Motor neuron (in vitro differentiated cells): ENCODE measurements around the gene DCDC1. TPM values are rescaled to one million over a fixed set of nuclear protein-coding genes. Genes with fewer than 3 reads are reported as not detected.

Experiments used
- ATAC-seq, 8 experiments: fragments of 200-7000 bp; cut with Tn5 transposase; replicated peaks in 6 of 8; 2 replicates each; pipeline ENCODE4 v1.8.0; 2021; ENCODE audit warnings: mild to moderate bottlenecking in 8 of 8, moderate library complexity in 8 of 8
- H3K27ac ChIP-seq, 2 donors: fragments of 250-450 bp; sonication (Bioruptor Pico); 2 replicates each; pipeline ENCODE4 v1.9.0; 2021; ENCODE audit warnings: antibody characterized with exemption in 2 of 2, mild to moderate bottlenecking in 2 of 2, moderate library complexity in 1 of 2
- H3K4me1 ChIP-seq, 2 donors: fragments of 250-450 bp; sonication (Bioruptor Pico); replicated peaks in 1 of 2; 2 replicates each; pipeline ENCODE4 v1.6.1; 2021; ENCODE audit warnings: antibody characterized with exemption in 2 of 2, mild to moderate bottlenecking in 2 of 2, moderate library complexity in 1 of 2
- H3K4me3 ChIP-seq, 5 donors: fragments of 250-450 bp; sonication (Bioruptor Pico); 2 replicates each; pipeline ENCODE4 v1.9.0; 2021; ENCODE audit warnings: antibody characterized with exemption in 5 of 5, mild to moderate bottlenecking in 5 of 5, moderate library complexity in 4 of 5
- WGBS, 10 experiments: fragments of 450-650 bp; shearing (Covaris generic); methylation state at CpG; one replicate each; pipeline ENCODE4 v1.0.0; 2022; 5-methylcytosine and 5-hydroxymethylcytosine counted together
- in situ Hi-C, 9 experiments: fragments of 400-800 bp; cut with MboI; loops; one replicate each; pipeline ENCODE4 v1.15.0; 2021; ENCODE audit warnings: low sequenced_read_pairs in 9 of 9, low pct_unique_long_range_greater_than_20kb in 2 of 9; ENCODE audit not compliant: unreplicated experiment in 9 of 9
- total RNA-seq, 8 experiments: library from RNA; unstranded; fragments of 300-600 nt; gene quantifications; 2 replicates each; pipeline versions ENCODE4 v1.2.3 to v1.2.4, GENCODE V29; 2022

The DCDC1 gene
- total RNA-seq, 8 experiments from 2014 or later, result 0.25 to 14.6 (median 1.9) TPM

DNA sequence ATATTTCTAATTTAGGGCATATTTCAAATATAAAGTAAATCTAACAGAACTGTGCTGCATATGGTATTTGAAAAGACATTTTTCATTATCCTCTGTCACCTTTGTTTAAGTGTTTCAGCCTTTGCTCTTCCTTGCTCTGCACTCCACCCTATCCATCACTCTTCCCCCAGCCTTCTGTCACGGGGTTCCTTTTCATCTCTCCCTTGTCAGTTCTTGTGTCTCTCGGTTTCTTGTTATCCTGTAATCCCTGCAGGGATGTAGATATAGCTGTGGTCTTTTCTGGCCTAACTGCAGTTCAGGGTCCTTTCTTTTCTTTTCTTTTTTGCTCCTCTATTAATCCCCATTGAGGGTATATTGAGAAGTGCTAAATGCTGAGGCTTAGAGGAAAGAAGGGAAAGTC is 261.9 kb downstream of the DCDC1 start:
- no peak overlapping the region for H3K27ac ChIP-seq
- peaks cover 10 to 26% of the 10 kb centered on the region in 2 donors for H3K4me1 ChIP-seq
- ATAC-seq, result peak in 5 of 8 experiments; percentile 30 to 69 (median 38)
- in situ Hi-C loops, result loop anchor here in 3 of 9 experiments (25.0 kb wide), 4 partner anchors 105 to 1180 kb away; no protein-coding TSS in a partner anchor
- WGBS, 10 experiments, result 0 to 67% (median 11%) methylated on average over 1 to 2 of the region's 2 CpGs
- H3K4me3 ChIP-seq, result no peak overlapping the region

DNA sequence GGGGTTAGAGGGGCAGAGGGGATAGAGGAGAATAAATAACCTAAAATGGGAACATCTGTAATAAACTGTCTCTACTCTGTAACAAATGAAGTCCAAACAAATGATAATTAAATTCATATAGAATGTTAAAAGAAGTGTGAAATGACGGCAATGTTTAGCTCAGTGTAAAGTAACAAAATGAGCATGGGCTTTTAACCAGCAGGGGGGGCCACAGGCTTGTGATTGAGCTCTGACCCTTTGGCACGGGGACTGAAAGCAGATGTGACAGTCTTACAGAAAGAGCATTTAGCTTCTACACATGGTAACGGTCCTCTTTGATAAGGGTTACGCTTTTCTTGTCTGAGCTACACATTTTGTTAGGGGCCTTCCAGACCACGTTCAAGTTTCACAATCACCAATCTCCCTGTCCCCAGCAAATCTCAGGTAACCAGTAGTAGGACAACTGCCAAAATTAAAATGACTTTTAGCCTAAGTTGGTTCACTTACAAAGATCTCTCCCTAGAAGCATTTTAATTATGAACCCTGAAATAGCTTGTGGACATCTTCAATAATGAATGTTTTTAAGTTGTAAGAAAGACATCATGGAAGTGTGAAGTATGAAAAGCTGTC is 262.5 kb downstream of the DCDC1 start:
- ATAC-seq, result peak; percentile 86 to 95 (median 90)
- Histone ChIP-seq H3K4me1 (peaks cover 10 to 26% of the 10 kb centered on the region in 2 donors), H3K27ac (no peak overlapping the region), H3K4me3 (no peak overlapping the region)
- in situ Hi-C loops, result loop anchor here in 3 of 9 experiments (25.0 kb wide), 4 partner anchors 105 to 1180 kb away; no protein-coding TSS in a partner anchor
- WGBS, 10 experiments, result 0 to 13% (median 0%) methylated on average over 1 to 5 of the region's 5 CpGs; no CpG with 5 or more reads in 1 of the 10 experiments

DNA sequence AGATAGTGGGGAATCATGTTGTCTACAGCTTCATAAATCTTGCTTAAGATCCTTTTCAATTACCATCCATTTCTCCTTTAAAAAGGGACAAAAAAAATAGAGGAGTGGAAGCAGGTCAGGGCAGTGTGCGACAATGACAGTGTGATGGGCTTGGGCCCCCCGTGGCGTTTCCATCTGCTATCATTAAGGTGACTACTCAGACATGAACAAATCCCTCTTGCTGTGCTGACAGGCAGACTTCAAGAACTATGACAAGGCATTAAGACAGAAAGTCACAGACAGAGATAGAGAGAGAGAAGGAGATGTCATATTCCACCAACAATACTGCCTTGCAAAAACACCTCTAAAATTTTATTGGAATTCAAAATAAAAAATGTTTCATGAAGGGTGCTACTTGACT is 263.2 kb downstream of the DCDC1 start:
- in situ Hi-C loops, result loop anchor here in 3 of 9 experiments (25.0 kb wide), 4 partner anchors 106 to 1181 kb away; no protein-coding TSS in a partner anchor
- ATAC-seq, result peak in 3 of 8 experiments; percentile 33 to 48 (median 34)
- H3K4me1 ChIP-seq, result peaks cover 10 to 26% of the 10 kb centered on the region in 2 donors
- H3K4me3 ChIP-seq, result no peak overlapping the region
- WGBS, 10 experiments, result 0 to 17% (median 4%) methylated on average over 2 to 3 of the region's 3 CpGs; no CpG with 5 or more reads in 1 of the 10 experiments
- H3K27ac ChIP-seq, result no peak overlapping the region

DNA sequence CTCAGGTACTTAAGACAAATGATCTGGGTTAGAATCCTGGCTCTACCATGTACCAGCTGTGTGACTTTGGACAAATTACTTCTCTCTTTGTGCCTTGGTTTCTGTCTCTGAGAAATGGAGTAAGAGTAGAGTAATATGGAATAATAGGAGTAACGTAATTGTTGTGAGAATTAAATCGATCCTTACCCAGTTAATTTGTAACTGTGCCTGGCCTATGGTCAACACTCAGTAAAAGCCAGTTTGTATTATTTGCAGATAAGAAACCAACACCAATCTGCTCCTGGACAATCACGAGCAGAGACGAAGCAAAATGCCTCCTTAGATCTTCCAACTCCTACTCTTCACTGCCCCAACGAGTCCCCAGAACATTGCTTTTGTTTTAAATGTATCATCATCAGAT is 266.7 kb downstream of the DCDC1 start:
- WGBS, 10 experiments, result 35 to 100% (median 82%) methylated on average over 1 to 5 of the region's 5 CpGs
- in situ Hi-C loops, result loop anchor here in 3 of 9 experiments (25.0 kb wide), 4 partner anchors 109 to 1184 kb away; no protein-coding TSS in a partner anchor
- no peak overlapping the region for H3K27ac ChIP-seq
- no peak overlapping the region for H3K4me3 ChIP-seq
- no peak for ATAC-seq
- peaks cover 7 to 23% of the 10 kb centered on the region in 2 donors for H3K4me1 ChIP-seq

DNA sequence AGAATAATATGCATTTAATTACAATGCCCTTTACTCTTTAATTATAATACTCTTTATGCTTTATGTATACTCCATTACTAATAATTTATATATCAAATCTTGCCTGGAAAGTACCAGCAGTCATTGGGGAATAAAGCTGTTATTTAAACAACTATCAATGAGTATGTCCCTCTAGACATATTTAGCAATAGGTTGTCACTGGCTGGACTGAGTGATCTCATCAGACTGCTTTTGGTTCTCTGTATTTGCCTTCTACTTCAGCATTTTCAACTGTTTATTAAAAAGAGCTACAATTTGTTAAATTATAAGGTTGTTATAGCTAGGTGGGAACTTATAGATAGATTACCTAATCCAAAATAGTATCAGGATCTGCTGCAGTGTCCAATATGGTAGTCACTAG is 267.2 kb downstream of the DCDC1 start:
- in situ Hi-C loops, result loop anchor here in 3 of 9 experiments (25.0 kb wide), 4 partner anchors 110 to 1185 kb away; no protein-coding TSS in a partner anchor
- ATAC-seq, result no peak
- H3K27ac ChIP-seq, result no peak overlapping the region

DNA sequence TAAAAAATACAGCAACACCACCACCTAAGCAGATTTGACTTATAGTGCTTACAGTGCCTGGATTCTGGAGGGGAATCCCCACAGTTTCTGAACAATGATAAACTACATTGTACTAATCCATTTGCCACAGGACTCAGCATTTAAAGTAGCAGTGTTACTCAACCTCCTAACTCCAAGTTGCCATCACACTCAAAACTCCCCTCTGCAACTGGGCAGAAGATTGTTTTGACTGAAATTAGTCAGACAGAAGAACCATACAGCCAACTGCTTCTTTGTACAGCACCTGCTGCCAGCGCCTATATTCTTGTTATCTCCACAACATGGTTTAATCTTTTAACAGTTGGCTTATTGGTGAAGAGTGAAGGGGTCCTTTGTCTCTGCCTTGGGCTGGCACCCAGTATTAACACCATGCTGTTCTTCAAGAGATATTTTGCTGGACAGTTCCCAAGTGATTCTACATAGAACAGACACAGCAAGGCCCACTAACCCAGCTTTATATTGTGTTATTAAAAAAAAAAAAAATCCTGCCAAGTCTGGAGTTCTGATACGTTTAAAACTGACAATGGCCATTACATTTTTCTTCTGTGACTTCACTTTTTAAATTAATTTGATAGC is 273.2 kb downstream of the DCDC1 start:
- Histone ChIP-seq H3K4me1 (no peaks in the 10 kb centered on the region), H3K4me3 (no peak overlapping the region), H3K27ac (no peak overlapping the region)
- ATAC-seq, result no peak
- in situ Hi-C loops, result no loop called here
- WGBS, 10 experiments, result 0 to 100% (median 48%) methylated on average over 1 to 2 of the region's 2 CpGs; no CpG with 5 or more reads in 2 of the 10 experiments

More for the DNA sequence above, 267.2 kb downstream of the DCDC1 start:
- Histone ChIP-seq H3K4me3 (no peak overlapping the region), H3K4me1 (peaks cover 2 to 18% of the 10 kb centered on the region in 2 donors)

DNA sequence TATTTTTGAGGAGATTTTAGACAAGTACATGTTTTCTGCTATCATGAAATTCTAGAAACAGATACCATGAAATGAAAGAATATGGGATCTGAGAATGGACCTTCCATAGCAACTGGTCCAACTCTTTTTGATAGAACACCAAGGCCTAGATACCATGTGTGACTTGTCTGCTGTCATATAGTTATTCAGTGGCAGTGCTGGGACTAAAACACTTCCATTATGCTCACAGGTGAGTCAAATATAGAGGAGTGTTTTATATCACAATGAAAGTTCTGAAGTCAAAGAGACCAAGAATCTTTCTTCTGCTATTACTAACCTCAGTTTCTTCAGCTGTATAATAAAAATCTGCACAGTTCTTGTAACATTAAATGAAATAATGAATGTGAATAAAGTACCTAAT is 276.9 kb downstream of the DCDC1 start:
- in situ Hi-C loops, result no loop called here
- H3K4me3 ChIP-seq, result no peak overlapping the region
- H3K4me1 ChIP-seq, result no peaks in the 10 kb centered on the region
- no peak overlapping the region for H3K27ac ChIP-seq
- no peak for ATAC-seq

DNA sequence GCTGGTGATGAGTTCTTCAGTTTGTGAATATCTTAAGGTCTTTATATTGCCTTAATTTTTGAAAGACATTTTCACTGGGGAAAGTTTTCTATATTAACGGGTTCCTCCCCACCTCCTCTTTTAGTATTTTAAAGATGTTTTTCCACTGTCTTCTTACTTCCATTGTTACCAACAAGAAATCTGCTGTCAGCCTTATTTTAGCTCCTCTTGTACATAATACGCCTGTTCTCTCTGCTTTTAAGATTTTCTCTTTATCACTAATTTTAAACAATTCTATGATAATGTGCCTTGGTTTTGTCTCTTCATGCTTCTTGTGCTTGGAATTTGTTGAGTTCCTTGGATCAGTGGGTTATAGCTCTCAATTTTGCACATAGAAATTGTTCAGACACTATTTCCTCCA is 280.4 kb downstream of the DCDC1 start:
- no peak for ATAC-seq
- no peak overlapping the region for H3K27ac ChIP-seq
- no peak overlapping the region for H3K4me3 ChIP-seq
- in situ Hi-C loops, result no loop called here
- WGBS, 10 experiments, result 17 to 100% (median 83%) methylated on average over 1 to 2 of the region's 2 CpGs
- H3K4me1 ChIP-seq, result no peaks in the 10 kb centered on the region

DNA sequence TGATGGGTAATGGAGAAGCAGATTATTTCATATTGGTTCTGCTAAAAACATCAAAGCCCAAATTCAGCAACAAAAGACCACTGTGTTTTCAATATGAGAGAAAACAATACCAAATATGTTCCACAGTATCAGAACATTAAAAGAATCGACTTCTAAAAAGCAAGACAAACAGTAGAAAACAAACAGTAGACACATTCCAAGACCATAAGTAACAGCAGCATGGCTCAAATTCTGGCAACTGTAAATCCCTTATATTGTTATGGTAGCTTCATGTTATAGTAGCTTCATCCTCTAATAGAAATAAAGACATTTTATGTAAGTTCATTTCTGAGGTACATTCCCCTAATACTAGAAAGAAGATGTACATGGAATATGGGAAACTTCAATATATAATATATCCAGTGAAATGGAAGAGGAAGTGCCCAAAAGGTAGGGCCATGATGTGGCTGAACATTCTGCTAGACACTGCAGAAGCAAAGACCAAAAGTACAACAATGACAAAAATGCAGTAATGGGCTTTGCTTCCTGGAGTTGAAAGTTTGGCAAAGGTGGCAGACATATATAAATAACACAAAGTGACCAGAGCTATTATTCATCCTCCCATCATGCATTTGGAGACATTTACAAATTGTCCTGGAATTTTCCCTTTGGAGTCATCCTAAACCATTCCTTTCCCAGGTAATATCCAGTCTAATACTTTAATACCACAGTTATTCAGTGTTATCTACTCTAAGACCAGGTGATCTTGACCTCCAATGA is 299.9 kb downstream of the DCDC1 start:
- WGBS, 10 experiments, result 0 to 100% (median 29%) methylated on average over 1 of the region's 1 CpG; no CpG with 5 or more reads in 1 of the 10 experiments
- in situ Hi-C loops, result loop anchor here in 1 of 9 experiments (25.0 kb wide), 1 partner anchor 93 kb away; no protein-coding TSS in a partner anchor
- H3K4me1 ChIP-seq, result no peaks in the 10 kb centered on the region
- no peak for ATAC-seq
- no peak overlapping the region for H3K4me3 ChIP-seq
- no peak overlapping the region for H3K27ac ChIP-seq

DNA sequence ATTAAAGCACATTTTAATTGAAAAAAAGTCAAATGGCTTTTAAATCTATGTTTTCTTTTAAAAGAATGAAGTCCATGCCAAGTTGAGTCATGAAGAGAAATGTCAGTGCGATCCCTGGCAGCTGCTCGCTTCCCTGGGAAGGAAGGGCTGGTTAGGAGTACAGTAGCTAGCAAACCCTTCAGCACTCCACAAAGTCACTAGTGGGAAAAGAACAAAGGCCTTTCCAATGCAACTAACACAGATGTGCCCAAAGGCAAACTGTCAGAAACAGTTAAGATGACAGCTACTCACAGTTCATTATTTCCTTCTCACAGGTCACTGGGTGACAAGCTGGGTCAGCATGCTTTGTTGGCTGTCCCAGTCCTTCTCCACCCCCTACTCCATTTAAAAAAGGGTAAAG is 308.7 kb downstream of the DCDC1 start:
- Histone ChIP-seq H3K27ac (no peak overlapping the region), H3K4me1 (no peaks in the 10 kb centered on the region), H3K4me3 (no peak overlapping the region)
- in situ Hi-C loops, result loop anchor here in 1 of 9 experiments (25.0 kb wide), 1 partner anchor 101 kb away; no protein-coding TSS in a partner anchor
- WGBS, 10 experiments, result 0 to 92% (median 45%) methylated on average over 1 to 2 of the region's 2 CpGs
- ATAC-seq, result peak in 1 of 8 experiments; percentile 42

DNA sequence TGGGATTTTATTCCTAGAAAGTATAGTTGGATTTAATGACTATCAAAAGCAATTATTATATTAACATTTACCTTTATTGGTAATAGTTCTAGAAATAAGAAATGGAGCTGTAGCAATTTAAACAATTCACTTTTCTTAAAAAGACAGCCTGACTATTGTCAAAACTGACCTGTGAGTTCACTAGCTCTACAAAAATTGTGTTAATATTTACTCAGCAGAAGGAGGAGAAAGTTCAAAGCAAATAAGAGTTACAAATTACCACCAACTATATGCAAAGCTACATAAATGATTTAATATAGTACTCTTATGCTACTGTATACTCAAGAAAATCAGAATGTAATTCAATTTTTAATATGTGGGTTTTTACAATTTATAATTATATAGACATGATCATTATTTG is 310.0 kb downstream of the DCDC1 start:
- Histone ChIP-seq H3K4me3 (no peak overlapping the region), H3K4me1 (no peaks in the 10 kb centered on the region), H3K27ac (no peak overlapping the region)
- no peak for ATAC-seq
- in situ Hi-C loops, result loop anchor here in 1 of 9 experiments (25.0 kb wide), 1 partner anchor 103 kb away; no protein-coding TSS in a partner anchor

DNA sequence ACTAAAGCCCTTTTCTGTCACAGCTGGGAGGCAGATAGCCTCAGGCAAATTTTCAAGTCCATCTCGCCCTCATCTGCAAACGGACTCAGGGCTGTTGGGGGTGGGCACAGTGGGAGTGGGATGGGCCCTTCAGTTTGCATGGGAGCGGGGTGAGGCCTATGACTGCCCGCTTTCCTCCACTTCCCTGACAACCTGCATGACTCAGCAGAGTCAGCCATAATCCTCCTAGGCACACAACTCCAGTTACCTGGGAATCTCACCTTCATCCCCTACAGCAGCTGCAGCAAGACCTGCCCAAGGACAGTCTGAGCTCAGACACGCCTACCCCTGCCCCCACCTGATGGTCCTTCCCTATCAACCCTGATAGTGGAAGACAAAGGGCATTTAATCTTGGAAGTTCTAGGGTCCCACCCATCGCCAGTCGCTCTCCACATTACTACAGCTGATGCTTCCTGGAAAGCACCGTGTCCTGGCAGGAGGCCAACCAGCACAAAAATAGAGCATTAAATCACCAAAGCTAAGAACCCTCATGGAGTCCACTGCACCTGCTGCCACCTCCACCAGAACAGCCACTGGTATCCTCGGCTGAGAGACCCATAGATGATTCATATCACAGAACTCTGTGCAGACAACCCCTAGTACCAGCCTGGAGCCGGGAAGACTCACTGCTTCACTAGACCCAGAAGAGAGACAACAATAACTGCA is 319.3 kb downstream of the DCDC1 start:
- in situ Hi-C loops, result loop anchor here in 1 of 9 experiments (25.0 kb wide), 1 partner anchor 112 kb away; no protein-coding TSS in a partner anchor
- Histone ChIP-seq H3K4me3 (no peak overlapping the region), H3K27ac (no peak overlapping the region), H3K4me1 (no peaks in the 10 kb centered on the region)
- ATAC-seq, result no peak
- WGBS, 10 experiments, result 0 to 97% (median 92%) methylated on average over 1 to 5 of the region's 10 CpGs; no CpG with 5 or more reads in 5 of the 10 experiments
